GM06990 (cell line): ENCODE data around the gene ENTPD3.

Source experiments
- DNase-seq: peaks from one replicate; pipeline ENCODE4 v3.0.0-alpha.2; 2011; ENCODE audit not compliant: insufficient read length; ENCODE audit errors: extremely low read depth
- H3K27me3 ChIP-seq: replicated peaks from 2 replicates; pipeline ENCODE4 v1.6.0; 2011; ENCODE audit warnings: low read length; ENCODE audit not compliant: control insufficient read depth, insufficient read depth
- H3K36me3 ChIP-seq: 2 replicates; pipeline ENCODE4 v1.5.1; 2011; ENCODE audit warnings: low read length; ENCODE audit not compliant: control insufficient read depth, insufficient read depth
- H3K4me3 ChIP-seq: replicated peaks from 2 replicates; pipeline ENCODE4 v1.5.1; 2011; ENCODE audit warnings: low read depth, mild to moderate bottlenecking, control low read depth, low read length
- TF ChIP-seq, protein P1 (sequence below): IDR thresholded peaks from 2 replicates; pipeline ENCODE4 v1.5.1; 2011; ENCODE audit warnings: low read length, control low read depth, mild to moderate bottlenecking, inconsistent platforms; ENCODE audit not compliant: insufficient read depth, poor library complexity, severe bottlenecking

Gene ENTPD3

DNA sequence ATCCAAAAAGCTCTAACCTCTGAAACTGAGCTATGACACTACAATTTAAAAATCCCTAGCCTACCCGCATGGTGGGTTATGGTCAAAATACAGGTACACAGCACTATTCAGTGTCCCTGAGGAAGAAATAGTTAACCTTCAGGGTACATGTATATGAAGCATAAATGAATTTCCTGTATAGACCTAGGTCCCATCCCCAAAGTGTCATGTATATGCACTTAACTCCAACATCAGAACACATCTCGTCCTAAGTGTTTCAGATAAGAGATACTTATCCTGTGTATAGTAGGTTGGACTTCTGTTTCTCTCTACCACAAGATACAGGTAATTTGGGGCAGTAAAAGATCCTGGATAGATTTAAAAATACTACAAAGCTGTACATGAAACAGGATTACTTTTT is 76.6 kb downstream of the ENTPD3 start:
- H3K27me3 ChIP-seq: no peaks in the 10 kb centered on the region
- no peak for DNase-seq
- H3K4me3 ChIP-seq: no peak overlapping the region
- TF ChIP-seq, protein P1, sequence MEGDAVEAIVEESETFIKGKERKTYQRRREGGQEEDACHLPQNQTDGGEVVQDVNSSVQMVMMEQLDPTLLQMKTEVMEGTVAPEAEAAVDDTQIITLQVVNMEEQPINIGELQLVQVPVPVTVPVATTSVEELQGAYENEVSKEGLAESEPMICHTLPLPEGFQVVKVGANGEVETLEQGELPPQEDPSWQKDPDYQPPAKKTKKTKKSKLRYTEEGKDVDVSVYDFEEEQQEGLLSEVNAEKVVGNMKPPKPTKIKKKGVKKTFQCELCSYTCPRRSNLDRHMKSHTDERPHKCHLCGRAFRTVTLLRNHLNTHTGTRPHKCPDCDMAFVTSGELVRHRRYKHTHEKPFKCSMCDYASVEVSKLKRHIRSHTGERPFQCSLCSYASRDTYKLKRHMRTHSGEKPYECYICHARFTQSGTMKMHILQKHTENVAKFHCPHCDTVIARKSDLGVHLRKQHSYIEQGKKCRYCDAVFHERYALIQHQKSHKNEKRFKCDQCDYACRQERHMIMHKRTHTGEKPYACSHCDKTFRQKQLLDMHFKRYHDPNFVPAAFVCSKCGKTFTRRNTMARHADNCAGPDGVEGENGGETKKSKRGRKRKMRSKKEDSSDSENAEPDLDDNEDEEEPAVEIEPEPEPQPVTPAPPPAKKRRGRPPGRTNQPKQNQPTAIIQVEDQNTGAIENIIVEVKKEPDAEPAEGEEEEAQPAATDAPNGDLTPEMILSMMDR: no peak
- H3K36me3 ChIP-seq: peaks cover 8% of the 10 kb centered on the region

DNA sequence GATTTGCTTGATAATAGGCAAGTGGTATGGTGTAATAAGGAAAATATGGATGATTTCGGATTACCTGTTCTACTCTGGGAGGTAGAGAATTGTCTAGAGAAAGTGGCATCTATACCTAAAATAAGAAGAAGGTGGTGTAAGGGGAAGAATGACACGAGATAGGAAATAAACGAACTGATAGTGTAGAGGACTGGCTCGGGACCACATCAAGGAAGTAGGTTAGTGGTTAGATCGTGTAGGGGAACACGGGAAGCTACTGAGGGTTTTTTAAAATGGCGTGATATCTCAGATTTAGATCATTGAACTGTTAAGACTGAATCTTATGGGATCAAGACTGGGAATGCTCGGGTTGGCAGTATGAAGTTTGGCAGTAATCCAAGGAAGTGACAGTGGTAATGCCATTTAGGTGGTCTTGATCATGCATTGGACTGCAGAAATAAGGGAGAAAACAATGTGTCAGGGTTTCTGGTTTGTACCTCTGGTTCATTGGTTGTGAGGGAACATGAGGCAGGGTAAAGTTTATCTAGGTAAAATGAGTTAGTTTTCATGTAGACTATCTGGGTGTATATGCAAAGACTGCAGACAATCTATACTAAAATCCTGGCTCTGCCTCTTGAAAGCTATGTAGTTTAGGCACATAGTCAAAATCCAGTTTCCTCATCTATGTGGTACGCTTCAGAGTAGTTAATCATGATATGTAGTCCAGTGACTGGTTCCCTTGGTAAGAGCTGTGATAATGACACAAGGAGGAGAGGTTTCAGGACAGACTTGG is 77.5 kb downstream of the ENTPD3 start:
- TF ChIP-seq, protein P1: no peak
- H3K27me3 ChIP-seq: no peaks in the 10 kb centered on the region
- H3K4me3 ChIP-seq: no peak overlapping the region
- no peak for DNase-seq
- peaks cover 8% of the 10 kb centered on the region for H3K36me3 ChIP-seq

DNA sequence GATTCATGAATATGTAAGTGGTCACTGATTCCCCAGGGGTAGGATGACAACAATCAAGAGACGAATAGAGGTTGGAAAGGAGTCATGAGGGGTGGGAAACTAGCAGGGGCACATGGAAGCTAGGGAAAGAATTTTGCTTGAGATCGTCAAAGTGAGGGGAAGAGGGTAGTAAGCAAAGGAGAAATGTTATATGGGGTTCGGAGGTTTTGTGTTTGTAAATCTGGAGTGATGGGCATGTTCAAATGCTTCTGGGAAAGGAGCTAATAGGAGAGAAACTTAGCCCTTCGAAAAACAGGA is 78.1 kb downstream of the ENTPD3 start:
- Histone ChIP-seq H3K27me3 (no peaks in the 10 kb centered on the region), H3K36me3 (peaks cover 8% of the 10 kb centered on the region), H3K4me3 (no peak overlapping the region)
- TF ChIP-seq, protein P1: no peak
- DNase-seq: no peak

DNA sequence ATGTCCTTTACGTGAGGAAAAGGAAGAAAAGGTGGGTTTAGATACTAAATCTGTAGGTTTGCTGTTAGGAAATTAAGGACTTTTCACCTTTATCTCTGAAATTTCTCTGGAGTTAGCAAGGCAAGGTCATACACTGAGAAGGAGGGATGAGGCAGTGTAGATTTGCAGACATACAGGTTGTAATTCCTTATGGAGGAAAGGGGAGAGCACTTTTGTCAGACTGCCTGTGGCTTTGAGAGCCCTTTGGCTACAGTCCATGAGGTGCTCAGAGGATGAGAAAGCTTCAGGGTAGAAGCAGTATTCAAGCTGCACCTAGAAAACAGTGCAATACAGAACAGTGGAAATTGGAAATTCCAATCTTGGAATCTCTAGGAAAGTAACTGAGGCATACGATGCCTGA is 78.5 kb downstream of the ENTPD3 start:
- TF ChIP-seq, protein P1: no peak
- DNase-seq: no peak
- Histone ChIP-seq H3K27me3 (no peaks in the 10 kb centered on the region), H3K4me3 (no peak overlapping the region), H3K36me3 (peaks cover 8% of the 10 kb centered on the region)

DNA sequence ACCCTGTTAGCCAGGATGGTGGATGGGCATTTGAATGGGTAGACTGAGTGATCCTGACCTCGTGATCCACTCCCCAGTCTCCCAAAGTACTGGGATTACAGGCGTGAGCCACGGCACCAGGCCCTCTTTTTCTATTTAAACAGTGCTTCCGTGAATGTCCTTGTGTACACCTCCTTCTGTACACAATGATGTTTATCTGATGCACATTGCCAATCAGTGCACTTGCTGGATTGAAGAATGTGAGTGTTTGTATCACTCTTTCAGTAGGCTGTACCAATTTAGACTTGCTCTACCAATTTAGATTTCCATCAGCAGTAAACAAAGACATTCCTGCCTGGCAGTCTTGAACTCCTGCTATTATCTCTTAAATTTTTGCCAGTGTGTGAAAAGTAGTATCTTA is 81.0 kb downstream of the ENTPD3 start:
- TF ChIP-seq, protein P1: no peak
- H3K36me3 ChIP-seq: peaks cover 4% of the 10 kb centered on the region
- H3K4me3 ChIP-seq: no peak overlapping the region
- H3K27me3 ChIP-seq: no peaks in the 10 kb centered on the region
- DNase-seq: no peak

DNA sequence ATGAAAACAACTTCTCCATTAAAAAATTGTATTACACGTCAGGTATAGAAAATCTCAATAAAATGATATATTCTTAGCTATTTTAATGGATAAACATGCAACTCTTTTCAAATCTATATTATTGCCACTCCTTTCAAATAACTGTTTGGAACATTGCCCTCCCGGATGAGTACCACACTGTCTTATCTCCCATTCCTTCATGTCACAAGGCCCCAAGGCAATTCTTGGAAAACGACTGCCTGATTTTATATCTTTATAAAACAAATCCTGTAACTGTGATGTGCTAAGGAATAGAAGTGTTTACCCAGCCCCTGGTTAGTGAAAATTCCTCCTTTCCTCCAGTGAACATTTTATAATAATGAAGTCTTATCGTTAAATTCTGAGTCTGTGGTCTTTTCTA is 83.7 kb downstream of the ENTPD3 start:
- TF ChIP-seq, protein P1: no peak
- Histone ChIP-seq H3K27me3 (no peaks in the 10 kb centered on the region), H3K36me3 (no peaks in the 10 kb centered on the region), H3K4me3 (no peak overlapping the region)
- DNase-seq: no peak
